K562 (cell line): Measurements from ENCODE around the gene VILL.

Source experiments
- EP300 ChIP-seq: IDR thresholded peaks from 2 replicates; pipeline ENCODE4 v1.6.1; 2012; ENCODE audit warnings: low read length, improper control_type of control experiment
- FOS ChIP-seq: IDR thresholded peaks from 3 replicates; pipeline ENCODE4 v1.6.1; 2011; ENCODE audit not compliant: insufficient read length; ENCODE audit errors: extremely low read depth
- MAZ ChIP-seq, 2 experiments: fragments of 450-650 bp in 1 of 2; sonication (generic) in 1 of 2; formaldehyde crosslinking; IDR thresholded peaks in 1 of 2; conservative IDR thresholded peaks in 1 of 2; 2 replicates each; pipeline versions ENCODE4 v1.4.0 to v1.5.0; 2020; ENCODE audit warnings: mild to moderate bottlenecking in 1 of 2, missing genetic modification reagents in 1 of 2
- MXD1 ChIP-seq: fragments of 250-450 bp; sonication (Bioruptor Pico); IDR thresholded peaks from 2 replicates; pipeline ENCODE4 v1.8.0; 2021; ENCODE audit warnings: borderline replicate concordance, mild to moderate bottlenecking, moderate library complexity; ENCODE audit not compliant: poor library complexity, severe bottlenecking
- MXI1 ChIP-seq: IDR thresholded peaks from 2 replicates; pipeline ENCODE4 v1.6.1; 2011; ENCODE audit warnings: low read depth, mild to moderate bottlenecking, improper control_type of control experiment, low read length
- POLR2AphosphoS5 ChIP-seq: IDR thresholded peaks from 2 replicates; pipeline ENCODE4 v1.6.1; 2011; ENCODE audit warnings: mild to moderate bottlenecking, low read depth, low read length, moderate library complexity; ENCODE audit not compliant: control insufficient read depth, insufficient read depth
- ZNF785 ChIP-seq: fragments of 250-450 bp; sonication (Bioruptor Pico); IDR thresholded peaks from 2 replicates; pipeline ENCODE4 v1.4.0; 2020; ENCODE audit warnings: mild to moderate bottlenecking
- TF ChIP-seq, protein P1 (sequence below): sonication (generic); formaldehyde crosslinking; IDR thresholded peaks from 2 replicates; pipeline ENCODE4 v1.8.0; 2022; ENCODE audit warnings: mild to moderate bottlenecking, missing genetic modification reagents
- TF ChIP-seq, protein P2 (sequence below): IDR thresholded peaks from 3 replicates; pipeline ENCODE4 v1.6.1; 2011; ENCODE audit warnings: borderline replicate concordance, mild to moderate bottlenecking; ENCODE audit not compliant: insufficient read length, insufficient read depth
- TF ChIP-seq, protein P3 (sequence below): sonication (generic); formaldehyde crosslinking; IDR thresholded peaks from 2 replicates; pipeline ENCODE4 v1.8.0; 2022; ENCODE audit warnings: mild to moderate bottlenecking, missing genetic modification reagents
- TF ChIP-seq, protein P4 (sequence below): sonication (generic); formaldehyde crosslinking; IDR thresholded peaks from 2 replicates; pipeline ENCODE4 v1.8.0; 2022; ENCODE audit warnings: missing genetic modification reagents, mild to moderate bottlenecking, borderline replicate concordance
- TF ChIP-seq, protein P5 (sequence below), 3 experiments: IDR thresholded peaks in 2 of 3; conservative IDR thresholded peaks in 1 of 3; 2 replicates each; pipeline ENCODE4 v1.5.1; 2011 to 2012; ENCODE audit warnings: low read length in 3 of 3, mild to moderate bottlenecking in 3 of 3, control low read depth in 2 of 3, improper control_type of control experiment in 1 of 3, inconsistent platforms in 1 of 3, low read depth in 1 of 3, mixed read lengths in 1 of 3, moderate library complexity in 1 of 3; ENCODE audit not compliant: insufficient read depth in 2 of 3
- TF ChIP-seq, protein P6 (sequence below): sonication (generic); formaldehyde crosslinking; IDR thresholded peaks from 2 replicates; pipeline ENCODE4 v1.5.0; 2020; ENCODE audit warnings: missing genetic modification reagents

GRCh38 chr3:37990527-37990926, at the start of gene VILL:
- TF ChIP-seq, protein P1, sequence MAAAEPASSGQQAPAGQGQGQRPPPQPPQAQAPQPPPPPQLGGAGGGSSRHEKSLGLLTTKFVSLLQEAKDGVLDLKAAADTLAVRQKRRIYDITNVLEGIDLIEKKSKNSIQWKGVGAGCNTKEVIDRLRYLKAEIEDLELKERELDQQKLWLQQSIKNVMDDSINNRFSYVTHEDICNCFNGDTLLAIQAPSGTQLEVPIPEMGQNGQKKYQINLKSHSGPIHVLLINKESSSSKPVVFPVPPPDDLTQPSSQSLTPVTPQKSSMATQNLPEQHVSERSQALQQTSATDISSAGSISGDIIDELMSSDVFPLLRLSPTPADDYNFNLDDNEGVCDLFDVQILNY (CRISPR knock-in tag) = no peak
- no peak for TF ChIP-seq ZNF785 (CRISPR knock-in tag)
- no peak for TF ChIP-seq POLR2AphosphoS5
- TF ChIP-seq MAZ (CRISPR knock-in tag; conservative IDR thresholded peaks at IDR 0.05 in 1 of 2, IDR thresholded peaks at IDR 0.05 in 1 of 2) = no peak
- TF ChIP-seq, protein P2, sequence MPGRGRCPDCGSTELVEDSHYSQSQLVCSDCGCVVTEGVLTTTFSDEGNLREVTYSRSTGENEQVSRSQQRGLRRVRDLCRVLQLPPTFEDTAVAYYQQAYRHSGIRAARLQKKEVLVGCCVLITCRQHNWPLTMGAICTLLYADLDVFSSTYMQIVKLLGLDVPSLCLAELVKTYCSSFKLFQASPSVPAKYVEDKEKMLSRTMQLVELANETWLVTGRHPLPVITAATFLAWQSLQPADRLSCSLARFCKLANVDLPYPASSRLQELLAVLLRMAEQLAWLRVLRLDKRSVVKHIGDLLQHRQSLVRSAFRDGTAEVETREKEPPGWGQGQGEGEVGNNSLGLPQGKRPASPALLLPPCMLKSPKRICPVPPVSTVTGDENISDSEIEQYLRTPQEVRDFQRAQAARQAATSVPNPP = no peak
- TF ChIP-seq, protein P3, sequence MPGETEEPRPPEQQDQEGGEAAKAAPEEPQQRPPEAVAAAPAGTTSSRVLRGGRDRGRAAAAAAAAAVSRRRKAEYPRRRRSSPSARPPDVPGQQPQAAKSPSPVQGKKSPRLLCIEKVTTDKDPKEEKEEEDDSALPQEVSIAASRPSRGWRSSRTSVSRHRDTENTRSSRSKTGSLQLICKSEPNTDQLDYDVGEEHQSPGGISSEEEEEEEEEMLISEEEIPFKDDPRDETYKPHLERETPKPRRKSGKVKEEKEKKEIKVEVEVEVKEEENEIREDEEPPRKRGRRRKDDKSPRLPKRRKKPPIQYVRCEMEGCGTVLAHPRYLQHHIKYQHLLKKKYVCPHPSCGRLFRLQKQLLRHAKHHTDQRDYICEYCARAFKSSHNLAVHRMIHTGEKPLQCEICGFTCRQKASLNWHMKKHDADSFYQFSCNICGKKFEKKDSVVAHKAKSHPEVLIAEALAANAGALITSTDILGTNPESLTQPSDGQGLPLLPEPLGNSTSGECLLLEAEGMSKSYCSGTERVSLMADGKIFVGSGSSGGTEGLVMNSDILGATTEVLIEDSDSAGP (CRISPR knock-in tag) = no peak
- no peak for TF ChIP-seq MXI1
- TF ChIP-seq FOS = no peak
- TF ChIP-seq, protein P4, sequence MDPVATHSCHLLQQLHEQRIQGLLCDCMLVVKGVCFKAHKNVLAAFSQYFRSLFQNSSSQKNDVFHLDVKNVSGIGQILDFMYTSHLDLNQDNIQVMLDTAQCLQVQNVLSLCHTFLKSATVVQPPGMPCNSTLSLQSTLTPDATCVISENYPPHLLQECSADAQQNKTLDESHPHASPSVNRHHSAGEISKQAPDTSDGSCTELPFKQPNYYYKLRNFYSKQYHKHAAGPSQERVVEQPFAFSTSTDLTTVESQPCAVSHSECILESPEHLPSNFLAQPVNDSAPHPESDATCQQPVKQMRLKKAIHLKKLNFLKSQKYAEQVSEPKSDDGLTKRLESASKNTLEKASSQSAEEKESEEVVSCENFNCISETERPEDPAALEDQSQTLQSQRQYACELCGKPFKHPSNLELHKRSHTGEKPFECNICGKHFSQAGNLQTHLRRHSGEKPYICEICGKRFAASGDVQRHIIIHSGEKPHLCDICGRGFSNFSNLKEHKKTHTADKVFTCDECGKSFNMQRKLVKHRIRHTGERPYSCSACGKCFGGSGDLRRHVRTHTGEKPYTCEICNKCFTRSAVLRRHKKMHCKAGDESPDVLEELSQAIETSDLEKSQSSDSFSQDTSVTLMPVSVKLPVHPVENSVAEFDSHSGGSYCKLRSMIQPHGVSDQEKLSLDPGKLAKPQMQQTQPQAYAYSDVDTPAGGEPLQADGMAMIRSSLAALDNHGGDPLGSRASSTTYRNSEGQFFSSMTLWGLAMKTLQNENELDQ (CRISPR knock-in tag) = no peak
- TF ChIP-seq MXD1 (CRISPR knock-in tag) = no peak
- no peak for TF ChIP-seq EP300
- TF ChIP-seq, protein P5, sequence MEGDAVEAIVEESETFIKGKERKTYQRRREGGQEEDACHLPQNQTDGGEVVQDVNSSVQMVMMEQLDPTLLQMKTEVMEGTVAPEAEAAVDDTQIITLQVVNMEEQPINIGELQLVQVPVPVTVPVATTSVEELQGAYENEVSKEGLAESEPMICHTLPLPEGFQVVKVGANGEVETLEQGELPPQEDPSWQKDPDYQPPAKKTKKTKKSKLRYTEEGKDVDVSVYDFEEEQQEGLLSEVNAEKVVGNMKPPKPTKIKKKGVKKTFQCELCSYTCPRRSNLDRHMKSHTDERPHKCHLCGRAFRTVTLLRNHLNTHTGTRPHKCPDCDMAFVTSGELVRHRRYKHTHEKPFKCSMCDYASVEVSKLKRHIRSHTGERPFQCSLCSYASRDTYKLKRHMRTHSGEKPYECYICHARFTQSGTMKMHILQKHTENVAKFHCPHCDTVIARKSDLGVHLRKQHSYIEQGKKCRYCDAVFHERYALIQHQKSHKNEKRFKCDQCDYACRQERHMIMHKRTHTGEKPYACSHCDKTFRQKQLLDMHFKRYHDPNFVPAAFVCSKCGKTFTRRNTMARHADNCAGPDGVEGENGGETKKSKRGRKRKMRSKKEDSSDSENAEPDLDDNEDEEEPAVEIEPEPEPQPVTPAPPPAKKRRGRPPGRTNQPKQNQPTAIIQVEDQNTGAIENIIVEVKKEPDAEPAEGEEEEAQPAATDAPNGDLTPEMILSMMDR (IDR thresholded peaks at IDR 0.05 in 2 of 3, conservative IDR thresholded peaks at IDR 0.05 in 1 of 3; ENCODE audit: insufficient read depth in 2 of 3, low read depth in 1 of 3, low read length in 3 of 3) = no peak
- TF ChIP-seq, protein P6, sequence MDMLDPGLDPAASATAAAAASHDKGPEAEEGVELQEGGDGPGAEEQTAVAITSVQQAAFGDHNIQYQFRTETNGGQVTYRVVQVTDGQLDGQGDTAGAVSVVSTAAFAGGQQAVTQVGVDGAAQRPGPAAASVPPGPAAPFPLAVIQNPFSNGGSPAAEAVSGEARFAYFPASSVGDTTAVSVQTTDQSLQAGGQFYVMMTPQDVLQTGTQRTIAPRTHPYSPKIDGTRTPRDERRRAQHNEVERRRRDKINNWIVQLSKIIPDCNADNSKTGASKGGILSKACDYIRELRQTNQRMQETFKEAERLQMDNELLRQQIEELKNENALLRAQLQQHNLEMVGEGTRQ = no peak
